Endothelial cell of umbilical vein (primary cell): ENCODE results near the gene PRRC1. TPM values are rescaled to one million over a fixed set of nuclear protein-coding genes. Genes with fewer than 3 reads are reported as not detected.
A peak's percentile ranks its signal among the peaks of the same experiment; 100 is the strongest.

ENCODE experiments used
- BruUV-seq: library from RNA; stranded (reverse); fragments of 400-500 nt; replicated peaks from 2 replicates; lab custom pipeline; 2021; lab: Mats Ljungman, UMichigan
- CTCF ChIA-PET: fragments of 300-600, 350-600 bp; sonication (Branson Sonifier 250); formaldehyde crosslinking; loops from one replicate; lab custom pipeline; 2021; ENCODE audit warnings: antibody characterized with exemption, inconsistent platforms; lab: Charles Lee
- POLR2A ChIA-PET: fragments of 300-600, 350-600 bp; sonication (Branson Sonifier 250); formaldehyde crosslinking; loops from one replicate; lab custom pipeline; 2021; ENCODE audit warnings: antibody characterized with exemption, inconsistent platforms; lab: Charles Lee
- DNase-seq: peaks from one replicate; pipeline ENCODE4 v3.0.0-alpha.2; 2011; ENCODE audit warnings: low read depth, low spot score
- FAIRE-seq: peaks from 2 replicates; lab custom pipeline; 2011; peaks lifted over from hg19 to GRCh38; lab: Jason Lieb, UNC
- H2AFZ ChIP-seq: 2 replicates; pipeline ENCODE4 v1.6.0; 2012; ENCODE audit warnings: low read depth, low read length, control low read depth, inconsistent platforms
- H3K27ac ChIP-seq: 2 replicates; pipeline ENCODE4 v1.5.1; 2011; ENCODE audit warnings: low read depth, mild to moderate bottlenecking, control low read depth, low read length, moderate library complexity; ENCODE audit not compliant: insufficient read depth
- H3K27me3 ChIP-seq, 2 experiments: 2 replicates each; pipeline versions ENCODE4 v1.6.0 to v1.6.1; 2011; ENCODE audit warnings: low read length in 2 of 2, mixed read lengths in 1 of 2; ENCODE audit not compliant: control insufficient read depth in 2 of 2, insufficient read depth in 2 of 2
- H3K36me3 ChIP-seq, 2 experiments: 2 replicates in 1 of 2; 3 replicates in 1 of 2; pipeline ENCODE4 v1.5.1; 2011; ENCODE audit warnings: low read length in 2 of 2, mild to moderate bottlenecking in 1 of 2, moderate library complexity in 1 of 2; ENCODE audit not compliant: control insufficient read depth in 2 of 2, insufficient read depth in 2 of 2; ENCODE audit errors: extremely low read depth in 1 of 2
- H3K4me1 ChIP-seq: 3 replicates; pipeline ENCODE4 v1.5.1; 2011; ENCODE audit warnings: mild to moderate bottlenecking, low read length; ENCODE audit not compliant: control insufficient read depth, insufficient read depth; ENCODE audit errors: extremely low read depth
- H3K4me2 ChIP-seq: 2 replicates; pipeline ENCODE4 v1.6.1; 2011; ENCODE audit warnings: low read length, control low read depth, mixed read lengths; ENCODE audit not compliant: insufficient read depth
- H3K4me3 ChIP-seq, 3 experiments: fragments of 200-600 bp in 1 of 3; sonication (generic), shearing (Covaris generic) in 1 of 3; replicated peaks in 1 of 3; 2 replicates each; pipeline ENCODE4 v1.5.1; 2011 to 2016; ENCODE audit warnings: control low read depth in 3 of 3, low read length in 3 of 3, mild to moderate bottlenecking in 2 of 3, inconsistent platforms in 1 of 3, low read depth in 1 of 3, moderate library complexity in 1 of 3; ENCODE audit not compliant: insufficient read depth in 1 of 3
- H3K79me2 ChIP-seq: 2 replicates; pipeline ENCODE4 v1.6.0; 2012; ENCODE audit warnings: low read length, inconsistent platforms; ENCODE audit not compliant: control insufficient read depth, insufficient read depth
- H3K9ac ChIP-seq: replicated peaks from 2 replicates; pipeline ENCODE3; 2011; ENCODE audit warnings: low read length, control low read depth; ENCODE audit not compliant: insufficient read depth; ENCODE audit errors: extremely low read depth
- H3K9me1 ChIP-seq: replicated peaks from 3 replicates; pipeline ENCODE4 v1.6.0; 2011; ENCODE audit warnings: mild to moderate bottlenecking, low read length; ENCODE audit not compliant: control insufficient read depth, insufficient read depth; ENCODE audit errors: extremely low read depth
- H3K9me3 ChIP-seq: replicated peaks from 2 replicates; pipeline ENCODE4 v1.5.1; 2012; ENCODE audit warnings: low read length, inconsistent platforms; ENCODE audit not compliant: control insufficient read depth, insufficient read depth
- H4K20me1 ChIP-seq: replicated peaks from 2 replicates; pipeline ENCODE3; 2011; ENCODE audit warnings: mild to moderate bottlenecking, low read length; ENCODE audit not compliant: control insufficient read depth, insufficient read depth; ENCODE audit errors: extremely low read depth
- EZH2 ChIP-seq: IDR thresholded peaks from 2 replicates; pipeline ENCODE4 v1.6.1; 2012; ENCODE audit warnings: borderline replicate concordance, low read depth, mild to moderate bottlenecking, moderate library complexity, low read length, inconsistent platforms; ENCODE audit not compliant: severe bottlenecking
- FOS ChIP-seq: IDR thresholded peaks from 2 replicates; pipeline ENCODE4 v1.6.1; 2011; ENCODE audit warnings: mild to moderate bottlenecking, low read length, moderate library complexity, borderline replicate concordance; ENCODE audit not compliant: insufficient read depth
- GATA2 ChIP-seq: IDR thresholded peaks from 2 replicates; pipeline ENCODE4 v1.7.0; 2011; ENCODE audit warnings: low read depth, mild to moderate bottlenecking, moderate library complexity, mixed read lengths, low read length; ENCODE audit not compliant: insufficient read length, insufficient read depth
- JUN ChIP-seq: IDR thresholded peaks from 2 replicates; pipeline ENCODE4 v1.6.1; 2011; ENCODE audit warnings: borderline replicate concordance, low read depth; ENCODE audit not compliant: insufficient read length, insufficient read depth
- MYC ChIP-seq: IDR thresholded peaks from one replicate; pipeline ENCODE4 v1.6.1; 2011; ENCODE audit warnings: mild to moderate bottlenecking, low read depth, low read length
- POLR2AphosphoS5 ChIP-seq: IDR thresholded peaks from 2 replicates; pipeline ENCODE4 v1.6.1; 2012; ENCODE audit warnings: low read depth, mild to moderate bottlenecking, control low read depth, low read length, moderate library complexity; ENCODE audit not compliant: insufficient read depth
- dilution Hi-C: fragments of 300-500 bp; cut with MboI; formaldehyde crosslinking; loops from one replicate; pipeline ENCODE4 v1.15.0; 2019; ENCODE audit warnings: low sequenced_read_pairs; ENCODE audit not compliant: extremely low pct_ligation_motif_present
- intact Hi-C: fragments of 100-400 bp; cut with micrococcal nuclease; formaldehyde crosslinking; loops from one replicate; pipeline ENCODE4 v1.10.0; 2022
- polyA plus RNA-seq, 4 experiments: library from polyadenylated mRNA; depleted of rRNA in 3 of 4; stranded (reverse) in 3 of 4; unstranded in 1 of 4; fragments of >200 nt; gene quantifications; 2 replicates each; pipeline versions ENCODE4 v1.2.1 to v1.2.3, GENCODE V29; 2011 to 2012; ENCODE audit warnings: missing spikeins in 1 of 4
- total RNA-seq: library from RNA; stranded (reverse); gene quantifications from 2 replicates; pipeline ENCODE4 v1.2.3, GENCODE V29; 2021
- TF ChIP-seq, protein P1 (sequence below), 2 donors: IDR thresholded peaks; 1 replicate in 1 of 2; 2 replicates in 1 of 2; pipeline ENCODE4 v1.5.1; 2011; ENCODE audit warnings: low read length in 2 of 2, mild to moderate bottlenecking in 2 of 2, moderate library complexity in 2 of 2, control low read depth in 1 of 2, inconsistent platforms in 1 of 2, low read depth in 1 of 2; ENCODE audit not compliant: insufficient read depth in 1 of 2; ENCODE audit errors: extremely low read depth in 1 of 2
- TF ChIP-seq, protein P2 (sequence below): IDR thresholded peaks from 2 replicates; pipeline ENCODE4 v1.6.1; 2011; ENCODE audit not compliant: insufficient read depth, insufficient read length

Gene PRRC1
- total and polyA plus RNA-seq, 2 donors (not counting 3 experiments of a cell fraction or from before 2014, with no cell fraction given), result 64.4 to 77.6 TPM

DNA sequence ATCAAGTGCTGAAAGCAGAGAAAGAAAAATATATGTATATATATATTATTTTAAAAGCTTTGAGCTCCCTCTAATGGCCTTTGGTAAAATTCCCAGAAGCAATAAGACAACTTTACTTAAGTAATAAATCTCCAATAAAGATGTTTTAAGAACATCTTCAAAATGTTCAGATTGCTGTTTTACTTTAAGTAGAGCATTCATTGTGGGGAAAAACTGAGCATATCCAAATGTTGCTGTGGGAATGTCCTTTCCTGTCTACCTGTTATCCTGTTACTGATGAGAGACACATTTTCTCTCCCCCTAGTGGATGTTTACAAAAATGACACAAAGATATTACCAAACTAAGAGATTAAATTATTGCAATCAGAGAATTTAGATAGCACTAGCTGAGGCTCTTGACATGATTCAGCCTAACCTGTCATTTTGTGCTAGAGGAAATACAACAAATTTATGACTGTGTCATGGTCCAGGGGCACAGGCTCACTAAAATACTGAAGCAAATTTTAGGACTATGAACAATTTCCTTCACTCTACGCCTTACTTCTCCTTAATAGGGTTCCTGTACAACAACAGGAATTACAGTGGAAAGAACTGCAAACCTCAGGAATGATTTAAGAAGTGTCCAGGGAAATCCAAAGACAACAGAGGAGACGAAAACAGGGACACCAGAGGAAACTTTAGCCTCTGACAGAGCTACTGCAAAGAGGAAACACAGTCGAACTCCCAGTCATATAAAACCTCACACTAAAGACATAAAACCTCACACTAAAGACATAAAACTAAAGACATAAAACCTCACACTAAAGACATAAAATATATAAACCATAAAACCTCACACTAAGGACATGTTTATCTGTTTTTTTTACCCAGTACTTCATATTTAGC, 24.3 kb upstream of the PRRC1 start:
- peak; percentile 78 for DNase-seq
- Histone ChIP-seq H3K27ac (no peak overlapping the region), H3K36me3 (no peaks in the 10 kb centered on the region), H3K4me1 (no peaks in the 10 kb centered on the region), H3K9me1 (no peaks in the 10 kb centered on the region), H3K79me2 (no peaks in the 10 kb centered on the region), H3K4me2 (no peak overlapping the region), H4K20me1 (no peaks in the 10 kb centered on the region), H3K27me3 (peaks cover 6 to 31% of the 10 kb centered on the region in 2 experiments), H2AFZ (no peak overlapping the region), H3K9me3 (no peaks in the 10 kb centered on the region), H3K4me3 (no peak overlapping the region), H3K9ac (no peak overlapping the region)
- no TSS peak for BruUV-seq
- FAIRE-seq, result peak; percentile 8
- ChIA-PET CTCF (interaction anchor here (0.6 to 5.2 kb wide), 85 partner anchors 8 to 1155 kb away, joined by 3 to 51 read pairs (median 4); partner anchors contain the start of genes MEGF10, PHAX and PRRC1), POLR2A (no interaction called here)
- no peak for TF ChIP-seq POLR2AphosphoS5
- no peak for TF ChIP-seq MYC
- TF ChIP-seq, protein P1, sequence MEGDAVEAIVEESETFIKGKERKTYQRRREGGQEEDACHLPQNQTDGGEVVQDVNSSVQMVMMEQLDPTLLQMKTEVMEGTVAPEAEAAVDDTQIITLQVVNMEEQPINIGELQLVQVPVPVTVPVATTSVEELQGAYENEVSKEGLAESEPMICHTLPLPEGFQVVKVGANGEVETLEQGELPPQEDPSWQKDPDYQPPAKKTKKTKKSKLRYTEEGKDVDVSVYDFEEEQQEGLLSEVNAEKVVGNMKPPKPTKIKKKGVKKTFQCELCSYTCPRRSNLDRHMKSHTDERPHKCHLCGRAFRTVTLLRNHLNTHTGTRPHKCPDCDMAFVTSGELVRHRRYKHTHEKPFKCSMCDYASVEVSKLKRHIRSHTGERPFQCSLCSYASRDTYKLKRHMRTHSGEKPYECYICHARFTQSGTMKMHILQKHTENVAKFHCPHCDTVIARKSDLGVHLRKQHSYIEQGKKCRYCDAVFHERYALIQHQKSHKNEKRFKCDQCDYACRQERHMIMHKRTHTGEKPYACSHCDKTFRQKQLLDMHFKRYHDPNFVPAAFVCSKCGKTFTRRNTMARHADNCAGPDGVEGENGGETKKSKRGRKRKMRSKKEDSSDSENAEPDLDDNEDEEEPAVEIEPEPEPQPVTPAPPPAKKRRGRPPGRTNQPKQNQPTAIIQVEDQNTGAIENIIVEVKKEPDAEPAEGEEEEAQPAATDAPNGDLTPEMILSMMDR (IDR thresholded peaks at IDR 0.05; ENCODE audit: extremely low read depth in 1 of 2, insufficient read depth in 1 of 2, low read depth in 1 of 2, low read length in 2 of 2), result peak; percentile 47 to 54
- no peak for TF ChIP-seq JUN
- TF ChIP-seq, protein P2, sequence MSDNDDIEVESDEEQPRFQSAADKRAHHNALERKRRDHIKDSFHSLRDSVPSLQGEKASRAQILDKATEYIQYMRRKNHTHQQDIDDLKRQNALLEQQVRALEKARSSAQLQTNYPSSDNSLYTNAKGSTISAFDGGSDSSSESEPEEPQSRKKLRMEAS, result no peak
- TF ChIP-seq FOS, result no peak
- no peak for TF ChIP-seq EZH2
- no peak for TF ChIP-seq GATA2
- intact Hi-C loops (loop anchor here (1.0 to 10.0 kb wide), 6 partner anchors 179 to 836 kb away; partner anchors contain the start of gene MEGF10), dilution Hi-C loops (no loop called here)
